SK-N-MC (cell line): ENCODE data around the gene ZMYND8.

Experiments
- EZH2 ChIP-seq: fragments of 200-600 bp; sonication (generic); IDR thresholded peaks from one replicate; pipeline ENCODE4 v1.6.1; 2017; ENCODE audit warnings: antibody characterized with exemption
- FOXP2 ChIP-seq: optimal IDR thresholded peaks from 2 replicates; pipeline ENCODE3; 2011; ENCODE audit warnings: mild to moderate bottlenecking, moderate library complexity; ENCODE audit not compliant: insufficient read depth; ENCODE audit errors: extremely low read length, control extremely low read depth
- POLR2AphosphoS5 ChIP-seq: IDR thresholded peaks from 2 replicates; pipeline ENCODE4 v1.6.1; 2012; ENCODE audit warnings: mild to moderate bottlenecking, low read depth, low read length, borderline replicate concordance

- TF ChIP-seq POLR2AphosphoS5 (no peak), EZH2 (no peak), FOXP2 (no peak)
Observed at GRCh38 chr20:47202733-47203667, 153.5 kb downstream of the ZMYND8 start.
